Measurements from ENCODE around the gene TNNI2. TPM values are rescaled to one million over a fixed set of nuclear protein-coding genes. Genes with fewer than 3 reads are reported as not detected.
A peak's percentile ranks its signal among the peaks of the same experiment; 100 is the strongest.

The TNNI2 gene
- total RNA-seq, 1 experiment from 2014 or later: not detected

DNA sequence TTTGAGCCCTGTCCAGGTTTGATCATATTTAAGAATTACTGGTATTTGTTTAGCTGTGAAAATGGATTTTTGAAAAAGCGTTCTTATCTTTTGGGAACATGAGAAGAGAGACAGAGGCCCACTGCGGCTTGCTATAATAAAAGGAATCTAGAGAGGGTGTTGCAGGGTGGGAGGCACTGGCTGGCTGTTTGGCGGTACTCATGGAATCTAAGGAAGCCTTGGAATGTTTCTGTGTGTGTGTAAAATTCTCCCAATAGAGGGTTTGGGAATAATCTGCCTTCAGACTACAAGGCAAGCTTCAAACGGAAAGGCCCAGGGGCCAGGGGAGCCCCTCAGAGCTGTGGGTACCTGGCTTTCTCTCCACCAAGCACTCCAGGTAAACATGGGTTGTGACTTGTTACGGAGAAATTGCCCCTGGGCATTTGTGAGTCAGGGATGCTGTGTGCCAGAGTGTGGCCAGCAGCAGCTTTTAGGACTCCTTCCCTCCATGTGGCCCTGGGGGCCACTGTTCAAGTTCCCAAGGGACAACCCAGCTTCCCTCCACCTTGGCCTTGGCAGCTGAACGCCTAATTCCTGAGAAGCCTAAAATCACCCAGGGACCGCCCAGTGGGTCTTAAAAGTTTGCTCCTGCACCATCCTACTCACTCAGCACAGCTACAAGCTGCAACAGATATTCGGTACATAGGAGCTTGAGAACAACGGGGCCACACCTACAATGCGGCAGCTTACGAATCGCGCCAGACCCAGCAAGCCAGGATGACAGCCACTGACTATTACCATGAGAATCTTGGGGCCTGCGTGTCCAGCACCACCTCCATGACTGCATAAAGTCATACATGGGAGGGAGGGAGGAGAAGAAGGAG, 18.1 kb upstream of the TNNI2 start:
- no peak for DNase-seq (ENCODE audit: low read depth)

- DNase-seq (ENCODE audit: low read depth): no peak
These were observed 17.2 kb upstream of the TNNI2 start for GRCh38 chr11:1821562-1821961.

- DNase-seq (ENCODE audit: low read depth): no peak
These were observed 16.0 kb upstream of the TNNI2 start for GRCh38 chr11:1822648-1823375.

DNA sequence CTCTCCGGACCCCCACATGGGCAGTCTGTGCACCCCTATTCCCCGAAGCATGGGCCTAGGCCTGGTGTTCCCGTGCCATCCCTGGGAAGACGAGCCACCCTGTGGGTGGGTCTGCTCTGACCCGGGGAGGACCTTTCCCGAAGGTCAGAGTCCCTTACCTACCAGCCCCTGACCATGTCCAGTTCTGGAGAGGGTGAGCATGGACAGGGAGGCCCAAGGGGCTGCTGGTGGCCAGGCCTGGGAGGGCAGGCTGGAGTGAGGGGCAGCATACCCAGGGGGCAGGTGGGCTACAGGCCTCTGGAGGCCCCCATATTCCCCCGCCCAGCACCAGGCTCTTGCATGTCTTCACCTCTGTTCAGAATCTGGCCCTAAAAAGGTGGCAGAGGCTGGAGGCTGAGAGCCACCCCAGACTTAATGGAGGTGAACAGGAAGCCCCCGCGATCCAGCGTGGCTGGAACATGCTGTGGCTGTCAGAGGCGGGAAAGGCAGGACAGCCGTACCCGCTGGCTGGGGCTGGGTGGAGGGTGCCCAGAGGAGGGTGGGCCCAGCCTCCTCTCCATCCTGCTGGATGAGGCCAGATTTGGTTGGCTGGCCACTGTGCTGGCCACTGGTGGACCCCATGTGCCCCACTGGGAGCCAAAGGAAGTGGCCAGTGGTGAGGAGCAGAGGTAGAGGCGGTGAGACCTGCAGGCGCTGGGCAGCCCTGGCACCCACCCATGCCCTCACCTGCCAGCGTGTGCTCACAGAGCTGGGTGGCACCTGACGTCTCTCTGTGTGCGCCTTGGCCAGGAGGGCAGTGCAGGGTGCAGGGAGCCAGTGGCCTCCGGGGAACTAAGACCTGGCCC, 15.2 kb upstream of the TNNI2 start:
- no peak for DNase-seq (ENCODE audit: low read depth)

GRCh38 chr11:1824221-1825038, 14.4 kb upstream of the TNNI2 start:
- no peak for DNase-seq (ENCODE audit: low read depth)

GRCh38 chr11:1825039-1825740, 13.6 kb upstream of the TNNI2 start:
- no peak for DNase-seq (ENCODE audit: low read depth)

DNA sequence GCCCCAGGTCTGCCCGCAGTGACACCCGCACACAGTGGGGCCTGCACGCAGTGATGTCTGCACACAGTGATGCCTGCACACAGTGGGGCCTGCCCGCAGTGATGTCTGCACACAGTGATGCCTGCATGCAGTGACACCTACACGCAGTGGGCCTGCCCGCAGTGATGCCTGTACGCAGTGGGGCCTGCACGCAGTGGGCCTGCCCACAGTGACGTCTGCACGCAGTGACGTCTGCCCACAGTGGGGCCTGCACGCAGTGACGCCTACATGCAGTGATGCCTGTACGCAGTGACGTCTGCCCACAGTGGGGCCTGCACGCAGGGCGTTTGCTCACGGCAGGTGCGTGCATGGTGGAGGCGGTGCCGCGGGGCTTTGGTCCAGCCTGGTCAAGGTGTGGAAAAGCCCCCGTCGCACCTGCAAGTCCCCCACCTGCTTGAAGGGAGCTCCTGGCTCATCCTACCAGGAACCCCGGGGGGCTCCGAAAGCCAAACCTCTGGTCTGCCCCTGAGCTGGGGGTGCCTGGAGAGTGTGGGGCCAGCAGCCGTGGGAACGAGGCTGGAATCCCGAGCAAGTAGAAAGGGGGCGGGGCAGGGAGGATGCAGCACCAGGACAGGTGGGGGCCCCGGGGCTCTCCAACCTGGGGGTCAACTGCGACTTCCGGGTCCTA, 12.9 kb upstream of the TNNI2 start:
- no peak for DNase-seq (ENCODE audit: low read depth)

GRCh38 chr11:1826552-1827094, 12.2 kb upstream of the TNNI2 start:
- peak; percentile 27 for DNase-seq (ENCODE audit: low read depth)

- peak; percentile 80 for DNase-seq (ENCODE audit: low read depth)
These were observed 11.5 kb upstream of the TNNI2 start for GRCh38 chr11:1827095-1827813.

DNA sequence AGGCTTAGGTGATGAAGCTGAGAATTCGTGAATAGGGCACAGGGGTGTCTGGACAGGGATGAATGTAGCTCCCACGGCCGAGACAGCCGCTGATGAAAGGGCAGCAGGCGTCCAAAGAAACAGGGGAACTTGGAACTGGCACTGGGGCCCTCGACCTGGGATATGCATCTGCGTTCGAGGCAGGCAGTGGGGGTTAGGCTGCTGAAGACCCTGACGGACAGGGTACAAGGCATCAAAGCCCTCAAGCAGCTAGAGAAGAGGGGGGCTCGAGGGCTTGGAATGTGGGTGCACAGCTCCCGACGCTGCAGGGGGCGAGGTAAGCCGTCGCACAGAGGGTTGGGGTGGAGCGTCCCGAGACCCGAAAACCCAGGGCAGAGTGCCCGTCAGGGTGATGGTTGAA, 10.8 kb upstream of the TNNI2 start:
- no peak for DNase-seq (ENCODE audit: low read depth)

DNA sequence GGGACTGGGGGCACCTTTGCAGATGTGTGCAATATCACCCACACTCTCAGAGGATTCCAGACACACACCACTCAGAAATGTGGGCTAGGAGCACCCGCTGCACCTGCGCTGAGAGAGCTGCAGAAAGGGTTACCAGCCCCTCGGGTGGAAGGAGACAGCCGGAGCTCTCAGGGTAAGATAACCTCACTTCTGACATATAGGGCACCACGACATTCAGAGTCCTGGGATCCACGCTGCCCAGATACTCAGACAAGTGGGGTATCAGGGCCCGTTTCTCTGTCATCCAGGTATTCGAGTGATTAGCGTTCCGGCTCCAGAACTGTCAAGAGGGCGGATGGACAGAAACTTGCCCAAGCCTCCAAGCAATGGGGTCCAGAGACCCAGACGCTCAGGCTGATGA, 10.2 kb upstream of the TNNI2 start:
- DNase-seq (ENCODE audit: low read depth): no peak

GRCh38 chr11:1829039-1829820, 9.6 kb upstream of the TNNI2 start:
- DNase-seq (ENCODE audit: low read depth): peak; percentile 79

DNA sequence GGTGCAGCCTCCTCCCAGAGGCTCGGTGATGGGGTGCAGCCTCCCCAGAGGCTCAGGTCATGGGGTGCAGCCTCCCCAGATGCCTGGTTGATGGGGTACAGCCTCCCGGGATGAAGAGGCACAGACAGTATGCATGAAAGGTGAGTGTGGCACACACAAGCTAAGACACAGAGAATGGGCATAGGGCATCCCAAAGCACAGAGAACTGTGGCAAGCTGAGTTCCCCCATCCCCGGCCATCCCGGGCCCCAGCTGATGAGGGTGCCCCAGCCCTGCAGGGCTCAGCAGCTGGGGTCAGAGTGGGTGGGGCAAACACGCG, 8.8 kb upstream of the TNNI2 start:
- no peak for DNase-seq (ENCODE audit: low read depth)

DNA sequence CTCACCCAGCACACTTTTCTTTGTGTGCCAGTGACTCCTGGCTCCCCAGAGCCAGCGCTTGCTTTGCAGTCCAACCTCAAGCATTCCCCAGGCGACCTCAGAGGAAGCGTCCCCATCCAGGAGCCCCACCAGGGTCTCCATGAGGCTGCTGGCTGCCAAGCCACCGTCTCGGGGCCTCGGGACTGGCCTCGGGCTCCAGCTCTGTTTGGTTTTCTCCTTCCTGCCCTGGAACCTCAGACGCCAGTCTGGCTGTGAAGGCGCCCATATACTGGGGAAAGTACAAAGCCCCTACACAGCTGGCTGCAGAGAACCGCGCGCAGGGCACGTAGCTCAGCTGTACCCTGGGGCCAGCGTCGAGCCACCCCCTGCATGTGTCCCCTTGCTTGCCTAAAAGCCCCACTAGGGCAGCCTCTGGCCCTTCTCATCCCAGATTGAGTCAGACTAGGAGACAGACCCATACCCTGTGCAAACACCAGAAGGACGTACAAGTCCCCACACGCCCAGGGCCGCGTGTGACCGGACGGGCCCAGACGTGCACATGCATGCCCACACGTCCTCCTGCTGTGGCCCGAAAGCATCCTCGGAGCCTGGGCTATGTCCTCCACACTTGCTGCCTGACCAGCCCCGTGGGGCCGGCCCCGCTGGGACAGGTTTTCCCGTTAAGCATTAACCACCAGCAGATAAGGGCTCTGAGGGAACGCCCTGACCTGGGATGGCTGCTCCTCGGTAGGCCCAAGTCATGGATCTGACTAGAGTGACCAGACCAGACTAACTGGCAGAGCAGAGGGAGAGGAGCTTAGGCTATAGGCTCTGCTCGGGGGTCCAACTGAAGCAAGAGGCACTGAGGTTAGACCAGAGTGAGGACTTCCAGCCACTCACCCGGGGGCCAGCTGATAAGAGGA, 8.2 kb upstream of the TNNI2 start:
- peak; percentile 21 for DNase-seq (ENCODE audit: low read depth)

DNA sequence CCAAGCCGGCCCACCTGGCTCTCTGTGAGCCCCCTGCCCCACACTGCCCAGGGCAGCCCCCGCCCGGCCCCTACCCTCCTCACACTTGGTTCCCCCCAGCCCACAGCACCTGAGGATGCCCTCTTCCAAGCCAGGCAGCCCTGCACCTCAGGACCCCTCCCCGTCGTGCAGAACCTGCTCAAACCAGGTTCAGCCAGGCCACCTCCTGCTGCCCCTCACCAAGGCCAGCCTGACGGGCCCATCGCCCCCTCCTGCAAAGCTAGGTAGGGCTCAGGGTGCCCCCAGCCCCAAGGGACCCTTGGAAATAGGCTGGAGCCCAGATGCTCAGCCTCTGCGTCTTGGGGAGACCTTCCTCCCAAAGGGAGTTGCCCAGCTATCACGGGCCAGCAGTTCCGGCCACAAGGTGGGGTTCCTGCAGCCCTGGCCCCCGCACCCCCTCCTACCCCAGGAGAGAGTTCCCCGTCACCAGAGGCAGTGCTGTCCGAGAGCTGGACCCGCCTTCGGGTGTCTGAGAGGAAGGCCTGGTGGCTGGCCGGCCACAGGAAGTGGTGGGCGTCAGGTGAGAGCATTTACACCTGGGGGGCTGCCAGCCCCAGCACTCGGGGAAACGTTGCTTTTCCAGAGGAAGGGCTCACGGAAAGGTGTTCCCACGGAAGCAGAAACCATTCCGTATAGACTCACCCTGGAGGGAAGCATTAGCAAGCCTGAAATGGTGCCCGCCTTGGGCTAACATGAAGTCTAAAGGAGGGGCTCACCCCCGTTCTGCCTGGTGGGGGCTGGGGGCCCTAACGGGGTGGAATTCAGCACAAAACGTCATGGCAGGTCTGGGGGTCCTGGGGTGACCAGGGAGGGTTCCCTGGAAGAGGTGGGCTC, 7.2 kb upstream of the TNNI2 start:
- no peak for DNase-seq (ENCODE audit: low read depth)

All from HT1080 (cell line).